Type B pancreatic cell (in vitro differentiated cells): ENCODE measurements around the gene USP48. TPM values are rescaled to one million over a fixed set of nuclear protein-coding genes. Genes with fewer than 3 reads are reported as not detected.
A peak's percentile ranks its signal among the peaks of the same experiment; 100 is the strongest.

ENCODE experiments used
- DNase-seq: peaks from one replicate; pipeline ENCODE4 v3.0.0; 2021; ENCODE audit warnings: mixed read lengths; ENCODE audit not compliant: unreplicated experiment; ENCODE audit errors: extremely low spot score
- H3K27ac Mint-ChIP-seq: 2 replicates; pipeline ENCODE4 v1.8.0; 2021; ENCODE audit warnings: mild to moderate bottlenecking, mixed read lengths
- H3K27me3 Mint-ChIP-seq: 2 replicates; pipeline ENCODE4 v1.8.0; 2021; ENCODE audit warnings: mixed read lengths
- H3K36me3 Mint-ChIP-seq: 2 replicates; pipeline ENCODE4 v1.8.0; 2021; ENCODE audit warnings: mixed read lengths
- H3K4me1 Mint-ChIP-seq: one replicate; pipeline ENCODE4 v1.8.0; 2021; ENCODE audit warnings: mixed read lengths; ENCODE audit not compliant: unreplicated experiment
- H3K4me3 Mint-ChIP-seq: 2 replicates; pipeline ENCODE4 v1.8.0; 2021; ENCODE audit warnings: mild to moderate bottlenecking, mixed read lengths
- H3K9me3 Mint-ChIP-seq: 2 replicates; pipeline ENCODE4 v1.8.0; 2021; ENCODE audit warnings: mixed read lengths
- CTCF ChIP-seq: fragments of 200-600 bp; sonication (generic); conservative IDR thresholded peaks from 2 replicates; pipeline ENCODE4 v1.5.0; 2021; ENCODE audit warnings: antibody characterized with exemption, mild to moderate bottlenecking
- total RNA-seq: library from RNA; stranded (reverse); gene quantifications from 2 replicates; pipeline ENCODE4 v1.2.1, GENCODE V29; 2021; ENCODE audit warnings: low replicate concordance

USP48 gene
- total RNA-seq, 1 donor from 2014 or later, result 66.7 TPM

DNA sequence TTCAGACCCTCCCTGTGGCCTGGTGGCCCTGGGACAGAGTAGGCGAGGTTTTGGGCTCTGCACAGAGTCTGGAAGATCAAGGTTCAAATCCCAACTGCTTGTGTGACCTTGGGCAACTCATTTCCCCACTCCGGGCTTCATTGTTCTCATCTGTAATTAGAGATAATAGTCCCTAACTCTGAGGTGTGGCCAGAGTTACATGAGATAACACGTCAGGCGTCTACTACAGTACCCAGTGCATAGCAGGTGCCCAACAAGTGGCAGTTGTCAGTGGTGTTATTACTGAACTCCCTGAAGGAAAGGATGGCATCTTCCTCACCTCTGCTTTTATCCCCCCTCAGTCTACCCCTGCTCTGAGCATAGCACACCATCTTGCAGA is 134.6 kb downstream of the USP48 start:
- H3K27ac Mint-ChIP-seq, result no peak overlapping the region
- no peak overlapping the region for H3K4me3 Mint-ChIP-seq
- H3K4me1 Mint-ChIP-seq, result peaks cover 11% of the 10 kb centered on the region
- H3K36me3 Mint-ChIP-seq, result no peaks in the 10 kb centered on the region
- no peak for TF ChIP-seq CTCF
- H3K27me3 Mint-ChIP-seq, result peaks cover 31% of the 10 kb centered on the region
- DNase-seq, result no peak
- no peaks in the 10 kb centered on the region for H3K9me3 Mint-ChIP-seq

GRCh38 chr1:21647431-21648351 is 135.3 kb downstream of the USP48 start:
- Mint-ChIP-seq H3K27ac (peak overlapping the region; percentile 31), H3K4me1 (peaks cover 10% of the 10 kb centered on the region), H3K9me3 (no peaks in the 10 kb centered on the region), H3K36me3 (no peaks in the 10 kb centered on the region), H3K27me3 (peaks cover 25% of the 10 kb centered on the region), H3K4me3 (peak overlapping the region; percentile 34)
- TF ChIP-seq CTCF, result no peak
- no peak for DNase-seq

DNA sequence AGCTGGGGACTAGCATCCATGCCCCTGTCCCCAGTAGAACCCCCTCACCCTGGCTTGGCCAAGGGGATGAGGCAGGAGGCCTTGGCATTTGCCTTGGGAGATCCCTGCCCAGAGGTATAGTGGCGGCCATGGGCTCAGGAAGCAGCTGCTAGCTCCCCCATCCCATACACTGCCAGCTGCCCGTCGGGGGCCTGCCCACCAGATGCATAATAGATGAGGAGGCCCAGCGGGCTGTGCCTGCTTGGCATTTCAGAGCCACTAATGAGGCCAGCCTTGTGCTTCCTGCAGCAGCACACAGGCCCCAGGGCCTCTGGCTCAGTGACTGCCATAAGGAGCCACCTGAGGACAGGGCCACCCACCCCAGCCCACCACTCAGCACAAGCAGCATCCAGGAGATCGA is 137.4 kb downstream of the USP48 start:
- Mint-ChIP-seq H3K4me3 (no peak overlapping the region), H3K27ac (no peak overlapping the region), H3K9me3 (no peaks in the 10 kb centered on the region), H3K36me3 (no peaks in the 10 kb centered on the region), H3K27me3 (peaks cover 10% of the 10 kb centered on the region), H3K4me1 (peaks cover 3% of the 10 kb centered on the region)
- TF ChIP-seq CTCF, result no peak
- no peak for DNase-seq

DNA sequence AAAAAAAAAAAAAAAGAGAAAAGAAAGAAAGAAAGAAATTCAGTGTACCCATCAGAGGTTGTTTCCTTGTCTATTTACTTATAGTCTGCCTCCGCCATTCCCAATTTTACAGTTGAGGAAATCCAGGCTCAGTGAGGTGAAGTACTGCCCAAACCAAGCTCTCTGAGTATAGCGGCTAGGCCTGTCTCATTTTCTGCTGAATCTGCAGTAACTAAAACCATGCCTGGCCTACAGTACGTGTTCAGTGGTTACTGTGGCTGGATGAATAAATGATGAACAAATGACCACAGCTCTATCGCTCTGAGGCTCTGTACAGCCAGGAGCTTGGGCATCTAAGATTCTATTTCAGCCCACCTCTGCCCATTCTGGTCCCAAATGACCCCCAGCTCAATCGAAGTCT is 138.0 kb downstream of the USP48 start:
- Mint-ChIP-seq H3K27ac (no peak overlapping the region), H3K4me1 (peaks cover 9% of the 10 kb centered on the region), H3K36me3 (no peaks in the 10 kb centered on the region), H3K9me3 (no peaks in the 10 kb centered on the region), H3K4me3 (no peak overlapping the region), H3K27me3 (peaks cover 6% of the 10 kb centered on the region)
- TF ChIP-seq CTCF, result no peak
- no peak for DNase-seq

GRCh38 chr1:21644348-21644747 is 138.6 kb downstream of the USP48 start:
- no peaks in the 10 kb centered on the region for H3K36me3 Mint-ChIP-seq
- H3K27me3 Mint-ChIP-seq, result peaks cover 6% of the 10 kb centered on the region
- no peaks in the 10 kb centered on the region for H3K9me3 Mint-ChIP-seq
- H3K4me3 Mint-ChIP-seq, result no peak overlapping the region
- no peak for TF ChIP-seq CTCF
- H3K4me1 Mint-ChIP-seq, result peaks cover 11% of the 10 kb centered on the region
- no peak for DNase-seq
- no peak overlapping the region for H3K27ac Mint-ChIP-seq
